Astrocyte (in vitro differentiated cells and primary cell): ENCODE results near the gene HMHB1. TPM values are rescaled to one million over a fixed set of nuclear protein-coding genes. Genes with fewer than 3 reads are reported as not detected.

ENCODE experiments used
- DNase-seq: peaks from one replicate; pipeline ENCODE4 v3.0.0-alpha.2; 2010; ENCODE audit warnings: low read depth
- FAIRE-seq: peaks from 2 replicates; lab custom pipeline; 2011; peaks lifted over from hg19 to GRCh38; lab: Jason Lieb, UNC
- H2AFZ ChIP-seq: 2 replicates; pipeline ENCODE4 v1.6.0; 2012; ENCODE audit warnings: low read depth, low read length, inconsistent platforms
- H3K27ac ChIP-seq: 2 replicates; pipeline ENCODE4 v1.5.1; 2011; ENCODE audit warnings: low read depth, low read length, inconsistent platforms
- H3K27me3 ChIP-seq: 2 replicates; pipeline ENCODE4 v1.6.0; 2011; ENCODE audit warnings: low read length, inconsistent platforms; ENCODE audit not compliant: insufficient read depth
- H3K36me3 ChIP-seq: 2 replicates; pipeline ENCODE4 v1.5.1; 2011; ENCODE audit warnings: low read length, inconsistent platforms; ENCODE audit not compliant: insufficient read depth
- H3K4me1 ChIP-seq: 2 replicates; pipeline ENCODE4 v1.5.1; 2011; ENCODE audit warnings: low read length, inconsistent platforms; ENCODE audit not compliant: insufficient read depth
- H3K4me2 ChIP-seq: 2 replicates; pipeline ENCODE4 v1.6.0; 2012; ENCODE audit warnings: low read length, inconsistent platforms
- H3K4me3 ChIP-seq: 2 replicates; pipeline ENCODE4 v1.5.1; 2011; ENCODE audit warnings: low read depth, mild to moderate bottlenecking, low read length, inconsistent platforms; ENCODE audit not compliant: insufficient read depth
- H3K79me2 ChIP-seq: 2 replicates; pipeline ENCODE4 v1.6.0; 2012; ENCODE audit warnings: mild to moderate bottlenecking, low read length, inconsistent platforms; ENCODE audit not compliant: insufficient read depth
- H3K9ac ChIP-seq: 2 replicates; pipeline ENCODE4 v1.6.0; 2012; ENCODE audit warnings: mild to moderate bottlenecking, low read length, inconsistent platforms
- H3K9me3 ChIP-seq: 2 replicates; pipeline ENCODE4 v1.5.1; 2012; ENCODE audit warnings: low read depth, mild to moderate bottlenecking, low read length, inconsistent platforms; ENCODE audit not compliant: insufficient read depth
- H4K20me1 ChIP-seq: 2 replicates; pipeline ENCODE4 v1.6.0; 2012; ENCODE audit warnings: low read length, inconsistent platforms; ENCODE audit not compliant: insufficient read depth
- H3K27ac Mint-ChIP-seq: one replicate; pipeline ENCODE4 v1.8.0; 2021; ENCODE audit warnings: mild to moderate bottlenecking, mixed read lengths; ENCODE audit not compliant: unreplicated experiment
- H3K27me3 Mint-ChIP-seq: one replicate; pipeline ENCODE4 v1.8.0; 2021; ENCODE audit warnings: low read depth, mixed read lengths; ENCODE audit not compliant: unreplicated experiment
- H3K36me3 Mint-ChIP-seq: one replicate; pipeline ENCODE4 v1.8.0; 2021; ENCODE audit warnings: low read depth, mixed read lengths; ENCODE audit not compliant: unreplicated experiment
- H3K4me1 Mint-ChIP-seq: one replicate; pipeline ENCODE4 v1.8.0; 2021; ENCODE audit warnings: low read depth, mixed read lengths; ENCODE audit not compliant: unreplicated experiment
- H3K4me3 Mint-ChIP-seq: one replicate; pipeline ENCODE4 v1.8.0; 2021; ENCODE audit warnings: mild to moderate bottlenecking, moderate library complexity, mixed read lengths; ENCODE audit not compliant: unreplicated experiment
- H3K9me3 Mint-ChIP-seq: one replicate; pipeline ENCODE4 v1.8.0; 2021; ENCODE audit warnings: mild to moderate bottlenecking, mixed read lengths; ENCODE audit not compliant: unreplicated experiment
- EZH2 ChIP-seq: IDR thresholded peaks from 2 replicates; pipeline ENCODE4 v1.6.1; 2012; ENCODE audit warnings: mild to moderate bottlenecking, low read length, inconsistent platforms; ENCODE audit not compliant: insufficient read depth
- total RNA-seq: library from RNA; stranded (reverse); gene quantifications from 2 replicates; pipeline ENCODE4 v1.2.1, GENCODE V29; 2021
- TF ChIP-seq, protein P1 (sequence below): IDR thresholded peaks from 2 replicates; pipeline ENCODE4 v1.5.1; 2011; ENCODE audit warnings: low read depth, mild to moderate bottlenecking, inconsistent platforms, low read length, moderate library complexity; ENCODE audit not compliant: insufficient read depth

The HMHB1 gene
- total RNA-seq, 1 donor from 2014 or later = not detected

DNA sequence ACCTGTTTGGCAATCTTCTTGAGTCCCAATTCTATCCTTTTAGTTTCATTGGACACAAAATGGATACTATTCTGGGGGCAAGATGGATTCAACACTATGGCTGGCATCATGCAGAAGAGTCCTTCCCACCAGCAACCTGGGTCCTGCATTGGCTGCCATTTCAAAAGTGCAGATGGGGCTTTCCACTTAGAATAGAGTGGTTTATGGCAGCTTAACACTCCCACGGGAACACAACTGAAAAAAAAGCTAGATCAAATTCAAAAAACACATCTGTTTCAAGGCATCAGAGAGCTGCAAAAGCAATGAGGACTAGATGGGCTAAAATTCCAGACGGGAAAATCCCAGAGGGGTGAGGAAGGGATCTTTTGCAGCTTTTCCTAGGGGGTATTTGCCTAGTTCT is 11.2 kb upstream of the HMHB1 start:
- Mint-ChIP-seq H3K4me3 (no peak overlapping the region), H3K27me3 (peaks cover 19% of the 10 kb centered on the region), H3K9me3 (peaks cover 1% of the 10 kb centered on the region), H3K27ac (no peak overlapping the region), H3K36me3 (no peaks in the 10 kb centered on the region), H3K4me1 (no peaks in the 10 kb centered on the region)
- no peak overlapping the region for H3K4me2 ChIP-seq
- no peak overlapping the region for H3K27ac ChIP-seq
- no peak for FAIRE-seq
- no peaks in the 10 kb centered on the region for H3K9me3 ChIP-seq
- no peaks in the 10 kb centered on the region for H3K36me3 ChIP-seq
- no peak overlapping the region for H3K4me3 ChIP-seq
- H3K4me1 ChIP-seq = no peaks in the 10 kb centered on the region
- no peak for DNase-seq
- no peak for TF ChIP-seq EZH2
- TF ChIP-seq, protein P1, sequence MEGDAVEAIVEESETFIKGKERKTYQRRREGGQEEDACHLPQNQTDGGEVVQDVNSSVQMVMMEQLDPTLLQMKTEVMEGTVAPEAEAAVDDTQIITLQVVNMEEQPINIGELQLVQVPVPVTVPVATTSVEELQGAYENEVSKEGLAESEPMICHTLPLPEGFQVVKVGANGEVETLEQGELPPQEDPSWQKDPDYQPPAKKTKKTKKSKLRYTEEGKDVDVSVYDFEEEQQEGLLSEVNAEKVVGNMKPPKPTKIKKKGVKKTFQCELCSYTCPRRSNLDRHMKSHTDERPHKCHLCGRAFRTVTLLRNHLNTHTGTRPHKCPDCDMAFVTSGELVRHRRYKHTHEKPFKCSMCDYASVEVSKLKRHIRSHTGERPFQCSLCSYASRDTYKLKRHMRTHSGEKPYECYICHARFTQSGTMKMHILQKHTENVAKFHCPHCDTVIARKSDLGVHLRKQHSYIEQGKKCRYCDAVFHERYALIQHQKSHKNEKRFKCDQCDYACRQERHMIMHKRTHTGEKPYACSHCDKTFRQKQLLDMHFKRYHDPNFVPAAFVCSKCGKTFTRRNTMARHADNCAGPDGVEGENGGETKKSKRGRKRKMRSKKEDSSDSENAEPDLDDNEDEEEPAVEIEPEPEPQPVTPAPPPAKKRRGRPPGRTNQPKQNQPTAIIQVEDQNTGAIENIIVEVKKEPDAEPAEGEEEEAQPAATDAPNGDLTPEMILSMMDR = no peak
- H3K27me3 ChIP-seq = no peaks in the 10 kb centered on the region
- no peaks in the 10 kb centered on the region for H3K79me2 ChIP-seq
- no peaks in the 10 kb centered on the region for H4K20me1 ChIP-seq
- no peak overlapping the region for H3K9ac ChIP-seq
- H2AFZ ChIP-seq = no peak overlapping the region

DNA sequence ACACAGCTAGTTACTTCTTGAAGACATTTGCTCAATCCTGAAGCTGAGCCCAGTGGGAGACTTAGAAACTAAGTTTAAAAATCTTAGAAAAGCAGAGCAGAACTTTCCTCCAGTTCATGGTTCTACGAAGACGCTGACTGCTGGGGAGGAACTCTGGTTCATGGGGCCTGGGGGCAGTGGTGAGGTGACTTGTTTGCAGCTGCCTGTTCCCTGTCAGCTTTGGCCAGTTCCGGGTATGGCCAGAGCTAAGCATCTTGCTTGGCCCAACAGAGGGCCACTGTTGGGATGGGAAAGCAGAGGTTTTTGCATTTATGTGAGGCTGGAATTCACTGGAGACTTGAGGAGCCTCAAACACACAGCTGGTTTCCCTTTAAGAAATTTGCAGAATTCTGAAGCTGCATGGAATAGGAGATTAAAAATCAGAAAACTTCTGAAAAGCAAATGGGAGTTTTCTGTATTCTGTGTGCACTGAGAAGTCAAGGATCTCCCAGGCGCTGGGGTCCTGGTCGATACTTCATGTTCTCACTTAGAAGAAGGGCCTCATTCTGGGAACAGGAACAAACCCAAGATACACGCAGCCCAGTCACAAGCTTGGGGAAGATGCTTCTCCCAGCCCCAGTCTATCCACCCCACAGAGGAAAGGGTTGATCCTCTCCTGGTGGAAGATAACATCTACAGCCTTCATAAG is 10.6 kb upstream of the HMHB1 start:
- H3K36me3 ChIP-seq = no peaks in the 10 kb centered on the region
- no peak for TF ChIP-seq EZH2
- TF ChIP-seq, protein P1 = no peak
- no peaks in the 10 kb centered on the region for H3K79me2 ChIP-seq
- Mint-ChIP-seq H3K36me3 (no peaks in the 10 kb centered on the region), H3K9me3 (no peaks in the 10 kb centered on the region), H3K4me3 (no peak overlapping the region), H3K4me1 (no peaks in the 10 kb centered on the region), H3K27me3 (peaks cover 17% of the 10 kb centered on the region), H3K27ac (no peak overlapping the region)
- DNase-seq (no peak), FAIRE-seq (no peak)
- H3K9ac ChIP-seq = no peak overlapping the region
- no peak overlapping the region for H3K4me2 ChIP-seq
- no peaks in the 10 kb centered on the region for H3K4me1 ChIP-seq
- H3K27ac ChIP-seq = no peak overlapping the region
- H3K4me3 ChIP-seq = no peak overlapping the region
- H3K9me3 ChIP-seq = no peaks in the 10 kb centered on the region
- H4K20me1 ChIP-seq = no peaks in the 10 kb centered on the region
- H2AFZ ChIP-seq = no peak overlapping the region
- H3K27me3 ChIP-seq = no peaks in the 10 kb centered on the region

DNA sequence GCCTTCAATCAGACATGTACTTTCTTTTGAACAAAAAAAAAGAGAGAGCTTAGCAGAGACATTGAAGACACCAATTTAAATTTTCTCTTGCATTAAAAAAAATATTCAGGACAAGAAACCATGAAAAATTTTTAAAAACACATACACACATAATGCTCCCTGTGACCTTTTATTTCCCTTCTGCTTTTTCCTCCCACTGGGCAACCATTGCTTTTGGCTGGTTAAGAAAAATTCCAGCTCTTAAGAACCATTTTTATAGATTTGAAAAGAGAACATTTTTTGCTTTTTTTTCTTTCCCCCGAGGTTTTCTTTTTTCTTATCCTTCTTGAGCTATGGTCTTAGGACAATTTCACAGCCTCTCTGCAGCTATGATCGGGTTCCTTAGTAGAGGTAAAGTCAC is 6.1 kb upstream of the HMHB1 start:
- Histone ChIP-seq H3K27me3 (no peaks in the 10 kb centered on the region), H3K27ac (no peak overlapping the region), H2AFZ (no peak overlapping the region), H3K4me1 (no peaks in the 10 kb centered on the region), H3K4me3 (no peak overlapping the region), H3K36me3 (no peaks in the 10 kb centered on the region), H3K9me3 (no peaks in the 10 kb centered on the region), H3K9ac (no peak overlapping the region), H3K79me2 (no peaks in the 10 kb centered on the region), H4K20me1 (no peaks in the 10 kb centered on the region), H3K4me2 (no peak overlapping the region)
- H3K27ac Mint-ChIP-seq = no peak overlapping the region
- H3K9me3 Mint-ChIP-seq = no peaks in the 10 kb centered on the region
- TF ChIP-seq, protein P1 = no peak
- no peak for TF ChIP-seq EZH2
- H3K4me3 Mint-ChIP-seq = no peak overlapping the region
- peaks cover 8% of the 10 kb centered on the region for H3K27me3 Mint-ChIP-seq
- DNase-seq (no peak), FAIRE-seq (no peak)
- no peaks in the 10 kb centered on the region for H3K4me1 Mint-ChIP-seq
- H3K36me3 Mint-ChIP-seq = no peaks in the 10 kb centered on the region
